HCEC 1CT (cell line): Measurements from ENCODE around the gene PAPPA.

ENCODE experiments used
- DNase-seq: peaks from one replicate; pipeline ENCODE4 v3.0.0-alpha.2; 2017

The PAPPA gene

GRCh38 chr9:116320290-116320689 lies 166.7 kb downstream of the PAPPA start:
- no peak for DNase-seq

- no peak for DNase-seq
These were observed 168.9 kb downstream of the PAPPA start for GRCh38 chr9:116322521-116322920.

DNA sequence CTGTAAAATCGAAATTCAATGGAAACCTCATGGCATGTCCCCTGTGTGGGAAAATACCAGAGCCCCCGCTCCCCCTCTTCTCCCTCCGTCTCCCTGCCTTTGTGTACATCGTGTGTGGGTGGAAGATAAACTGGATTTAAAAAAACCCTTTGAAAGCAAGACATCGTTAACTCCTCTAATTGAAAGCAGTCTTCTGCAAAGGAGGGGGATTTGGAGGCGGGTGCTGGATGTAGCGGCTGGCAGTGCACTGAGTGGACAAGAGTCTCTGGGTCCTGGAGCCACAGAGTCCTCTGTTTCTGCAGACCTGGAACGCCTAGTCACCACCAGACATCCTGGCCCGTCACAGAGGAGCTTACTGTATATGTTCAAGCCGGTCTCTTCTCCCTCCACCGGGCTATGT lies 169.4 kb downstream of the PAPPA start:
- DNase-seq = no peak

- DNase-seq = no peak
These were observed 170.0 kb downstream of the PAPPA start for GRCh38 chr9:116323571-116323970.

- no peak for DNase-seq
These were observed 172.3 kb downstream of the PAPPA start for GRCh38 chr9:116325924-116326323.

- peak; percentile 37 for DNase-seq
These were observed 174.3 kb downstream of the PAPPA start for GRCh38 chr9:116327701-116328405.

DNA sequence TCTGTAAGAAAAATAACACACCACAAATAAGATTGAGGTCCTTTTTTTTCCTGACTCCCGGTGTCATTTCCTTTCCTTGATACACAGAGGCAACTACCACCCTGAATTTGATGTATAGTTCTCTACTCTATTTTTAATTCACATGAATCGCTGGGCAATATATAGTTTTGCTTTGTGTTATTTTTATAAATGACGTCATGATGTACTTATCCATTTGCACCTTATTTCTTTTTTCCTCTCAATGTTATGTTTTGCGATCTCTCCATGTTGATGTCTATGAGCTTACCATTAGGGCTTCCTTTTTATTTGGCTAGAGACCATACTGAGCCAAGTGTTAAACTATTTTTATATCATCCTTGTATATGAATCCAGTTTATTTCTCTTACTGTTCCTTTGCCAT lies 175.9 kb downstream of the PAPPA start:
- no peak for DNase-seq

DNA sequence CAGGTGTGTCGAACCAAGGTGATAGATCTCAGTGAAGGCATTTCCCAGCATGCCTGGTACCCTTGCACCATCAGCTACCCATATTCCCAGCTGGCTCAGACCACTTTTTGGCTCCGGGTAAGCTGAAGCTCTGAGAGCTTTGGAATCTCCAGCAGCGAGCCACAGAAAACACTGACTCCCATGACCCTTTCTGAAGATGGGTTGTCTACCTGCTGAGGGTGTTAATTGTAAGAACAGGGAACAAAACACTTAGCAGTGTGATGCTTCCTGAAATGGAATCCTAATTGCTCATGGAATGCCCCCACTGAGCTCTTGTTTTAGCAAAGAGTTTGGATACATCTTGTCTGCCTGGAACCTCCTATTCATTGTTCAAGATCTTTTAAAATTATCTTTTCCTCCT lies 177.7 kb downstream of the PAPPA start:
- DNase-seq = no peak

- no peak for DNase-seq
These were observed 178.5 kb downstream of the PAPPA start for GRCh38 chr9:116332090-116332489.

- DNase-seq = no peak
These were observed 179.7 kb downstream of the PAPPA start for GRCh38 chr9:116333254-116333653.

GRCh38 chr9:116334546-116335150 lies 181.1 kb downstream of the PAPPA start:
- DNase-seq = no peak

- no peak for DNase-seq
These were observed 181.8 kb downstream of the PAPPA start for GRCh38 chr9:116335392-116335791.

DNA sequence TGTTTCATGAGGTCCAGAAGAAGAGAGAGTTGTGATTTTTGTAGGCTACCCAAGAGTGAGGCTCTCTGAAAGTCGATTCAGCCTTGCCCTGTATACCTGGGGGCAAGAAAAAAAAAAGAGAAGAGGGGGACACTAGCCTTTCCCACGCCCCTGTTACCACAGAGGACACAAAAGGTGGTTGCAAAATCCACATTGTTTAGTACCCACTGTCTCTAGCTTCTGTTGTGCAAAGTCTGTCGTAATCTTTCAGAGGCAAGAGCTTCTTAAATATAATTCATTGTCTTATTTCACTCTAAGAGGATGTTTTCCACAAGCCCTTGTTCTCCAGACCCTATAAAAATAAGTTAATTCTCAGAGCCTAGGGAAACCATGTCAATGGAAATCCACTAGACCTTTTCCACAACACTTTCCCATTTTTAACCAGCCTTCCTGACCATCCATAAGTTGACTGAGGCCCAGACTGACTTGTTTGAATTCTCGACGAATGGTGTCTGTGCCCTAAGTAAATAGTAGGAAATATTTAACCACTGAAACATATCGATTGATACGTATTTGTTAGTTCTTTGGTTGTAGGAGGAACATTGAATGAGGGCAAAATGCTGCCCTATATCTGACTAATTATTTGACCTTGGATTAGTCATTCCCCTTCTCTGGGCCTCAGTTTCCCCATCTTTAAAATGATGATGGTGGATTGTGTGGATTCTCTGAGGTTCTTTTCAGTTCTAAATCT lies 182.7 kb downstream of the PAPPA start:
- DNase-seq = no peak

GRCh38 chr9:116337015-116337414 lies 183.4 kb downstream of the PAPPA start:
- peak; percentile 45 for DNase-seq

- no peak for DNase-seq
These were observed 186.7 kb downstream of the PAPPA start for GRCh38 chr9:116340270-116340669.

DNA sequence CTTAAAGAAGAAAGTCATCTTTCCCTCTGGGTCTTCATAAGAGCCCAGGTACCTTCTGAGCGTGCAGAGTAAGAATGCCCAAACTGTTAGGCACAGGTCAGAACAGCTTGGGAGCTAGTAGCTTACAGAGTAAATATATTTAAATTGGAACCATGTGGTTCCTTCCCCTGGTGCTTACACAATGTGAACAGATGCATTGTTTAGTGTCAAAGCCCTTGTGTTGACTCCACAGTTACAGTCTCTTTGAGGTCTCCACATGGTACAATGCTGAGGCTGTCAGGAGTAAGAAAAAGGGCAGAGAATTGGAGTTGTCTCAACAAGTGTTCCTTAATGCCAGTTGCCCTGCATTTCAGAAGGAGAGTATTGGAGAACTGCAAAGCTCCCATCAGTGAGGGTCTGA lies 188.5 kb downstream of the PAPPA start:
- DNase-seq = no peak

DNA sequence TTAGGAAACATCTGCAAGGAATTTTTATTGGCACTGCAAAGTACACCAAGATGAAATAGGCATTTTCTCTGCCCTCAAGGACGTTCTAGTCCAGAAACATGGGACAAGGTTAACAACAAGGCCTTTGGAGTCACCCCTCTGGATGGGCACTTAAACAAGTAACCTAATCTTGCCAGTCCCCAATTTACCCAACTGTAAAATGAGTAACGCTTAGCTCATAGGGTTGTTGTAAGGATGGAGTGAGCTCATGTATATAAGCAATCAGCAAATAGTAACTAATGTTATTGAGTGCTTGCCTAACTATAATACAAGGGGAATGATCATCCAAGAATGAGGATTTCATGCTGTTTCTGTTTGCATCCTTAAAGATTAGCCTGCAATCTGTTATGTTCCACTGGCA lies 189.3 kb downstream of the PAPPA start:
- DNase-seq = peak; percentile 48

DNA sequence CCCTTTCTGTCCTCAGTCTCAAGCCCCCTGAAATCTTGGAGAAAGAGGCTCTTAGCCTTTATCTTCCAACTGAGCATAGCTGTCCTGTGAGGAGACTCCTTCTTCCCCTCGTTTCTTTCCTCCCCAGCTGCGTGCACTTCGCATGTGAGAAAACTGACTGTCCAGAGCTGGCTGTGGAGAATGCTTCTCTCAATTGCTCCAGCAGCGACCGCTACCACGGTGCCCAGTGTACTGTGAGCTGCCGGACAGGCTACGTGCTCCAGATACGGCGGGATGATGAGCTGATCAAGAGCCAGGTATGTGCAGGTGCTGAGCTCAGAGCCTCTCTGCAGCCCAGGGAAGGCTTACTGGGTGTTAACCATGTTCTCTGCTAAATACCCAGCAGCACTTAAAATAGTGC lies 190.8 kb downstream of the PAPPA start:
- DNase-seq = no peak

- no peak for DNase-seq
These were observed 191.8 kb downstream of the PAPPA start for GRCh38 chr9:116345393-116345792.

- DNase-seq = no peak
These were observed 192.2 kb downstream of the PAPPA start for GRCh38 chr9:116345817-116346216.

DNA sequence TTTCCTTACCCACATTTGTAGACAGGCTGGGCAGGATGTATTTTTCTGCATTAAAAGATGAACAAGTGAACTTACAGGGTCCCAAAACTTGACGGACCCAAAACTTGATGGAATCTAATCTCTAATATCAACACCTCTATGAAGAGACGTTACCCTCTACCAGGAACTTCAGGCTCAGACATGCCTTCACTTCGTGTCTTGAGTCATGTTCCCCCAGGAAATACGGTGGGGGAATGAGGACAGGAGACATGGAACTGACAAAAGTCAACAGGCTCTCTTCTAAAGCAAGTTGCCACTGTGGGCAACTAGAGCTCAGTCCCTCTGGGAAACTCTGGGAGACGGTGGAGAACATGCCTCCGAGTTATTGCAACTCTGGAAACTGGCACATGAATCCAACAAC lies 196.1 kb downstream of the PAPPA start:
- no peak for DNase-seq

DNA sequence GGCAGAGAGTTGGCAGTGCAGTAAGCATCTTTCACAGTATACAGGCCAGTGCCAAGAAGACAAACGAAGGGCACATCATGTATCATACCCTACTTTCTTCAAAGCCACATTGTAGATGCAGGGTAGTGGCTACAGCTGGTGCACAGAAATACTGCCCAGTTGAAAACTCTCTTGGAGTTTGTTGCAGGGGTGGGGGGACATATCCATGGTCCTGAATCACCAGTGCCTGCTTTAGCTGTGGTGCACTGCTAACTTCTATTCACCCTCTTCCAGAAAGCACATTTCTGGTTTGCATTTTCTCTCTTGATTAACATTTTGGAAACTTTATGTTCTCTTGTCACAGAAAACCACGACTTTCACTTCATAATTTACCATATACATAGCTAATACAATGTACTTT lies 196.6 kb downstream of the PAPPA start:
- no peak for DNase-seq

- DNase-seq = no peak
These were observed 199.4 kb downstream of the PAPPA start for GRCh38 chr9:116352958-116353357.
